ACC112 (cell line): ENCODE results near the gene TMEM256.

ENCODE experiments used
- H2AFZ ChIP-seq: fragments of 200-600 bp; sonication (generic); one replicate; pipeline ENCODE4 v1.6.0; 2017; ENCODE audit warnings: antibody characterized with exemption, low read length; ENCODE audit not compliant: unreplicated experiment
- H3K27ac ChIP-seq: fragments of 200-600 bp; sonication (generic); 2 replicates; pipeline ENCODE4 v1.5.1; 2014; ENCODE audit warnings: low read depth, mild to moderate bottlenecking, antibody characterized with exemption, low read length, moderate library complexity
- H3K27me3 ChIP-seq: fragments of 200-600 bp; sonication (generic); 2 replicates; pipeline ENCODE4 v1.6.1; 2014; ENCODE audit warnings: mild to moderate bottlenecking, antibody characterized with exemption, low read length, moderate library complexity, mixed read lengths; ENCODE audit not compliant: insufficient read depth
- H3K36me3 ChIP-seq: fragments of 200-600 bp; sonication (generic); 2 replicates; pipeline ENCODE4 v1.6.1; 2016; ENCODE audit warnings: mild to moderate bottlenecking, antibody characterized with exemption, low read length, moderate library complexity, mixed read lengths; ENCODE audit not compliant: insufficient read depth
- H3K4me1 ChIP-seq: fragments of 200-600 bp; sonication (generic); one replicate; pipeline ENCODE4 v1.6.1; 2016; ENCODE audit warnings: low read length, mixed read lengths; ENCODE audit not compliant: insufficient read depth, unreplicated experiment, control insufficient read depth
- H3K4me3 ChIP-seq: fragments of 200-600 bp; sonication (generic); 2 replicates; pipeline ENCODE4 v1.5.1; 2014; ENCODE audit warnings: mild to moderate bottlenecking, low read depth, low read length
- H3K79me2 ChIP-seq: fragments of 200-600 bp; sonication (generic); one replicate; pipeline ENCODE4 v1.6.0; 2016; ENCODE audit warnings: low read length; ENCODE audit not compliant: control insufficient read depth, unreplicated experiment, insufficient read depth

The TMEM256 gene

DNA sequence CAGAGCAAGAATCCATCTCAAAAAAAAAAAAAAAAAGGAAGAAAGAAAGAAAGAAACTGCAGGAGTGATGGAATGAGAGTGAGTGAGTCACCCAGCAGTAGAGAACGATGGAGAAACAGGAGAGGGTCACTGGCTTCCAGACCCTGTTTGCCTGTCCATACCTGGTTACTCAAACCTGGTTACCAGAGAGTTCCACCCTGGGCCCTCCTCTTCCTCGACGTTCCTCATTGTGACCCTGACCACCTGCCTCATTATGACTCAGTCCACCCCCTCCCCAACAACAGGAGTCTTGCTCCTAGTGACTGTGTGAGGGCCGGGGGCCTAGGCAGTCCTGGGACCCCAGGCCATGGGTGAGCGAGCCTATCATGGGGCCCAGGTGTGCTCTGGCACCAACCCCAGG, 24.7 kb upstream of the TMEM256 start, which contains the start of gene SPEM3:
TSS of gene SPEM3 (plus strand) at position 301 of the 400 bp plus-strand sequence. CDS start at position 347, 46 bp downstream.
- no peak within 1 kb of the TSS for H3K4me3 ChIP-seq
- no peaks in the 10 kb centered on the region for H3K79me2 ChIP-seq
- H3K27ac ChIP-seq, result no peak within 1 kb of the TSS
- H3K27me3 ChIP-seq, result no peaks in the 10 kb centered on the region
- no peaks in the 10 kb centered on the region for H3K36me3 ChIP-seq
- H3K4me1 ChIP-seq, result no peaks in the 10 kb centered on the region
- no peak within 1 kb of the TSS for H2AFZ ChIP-seq

DNA sequence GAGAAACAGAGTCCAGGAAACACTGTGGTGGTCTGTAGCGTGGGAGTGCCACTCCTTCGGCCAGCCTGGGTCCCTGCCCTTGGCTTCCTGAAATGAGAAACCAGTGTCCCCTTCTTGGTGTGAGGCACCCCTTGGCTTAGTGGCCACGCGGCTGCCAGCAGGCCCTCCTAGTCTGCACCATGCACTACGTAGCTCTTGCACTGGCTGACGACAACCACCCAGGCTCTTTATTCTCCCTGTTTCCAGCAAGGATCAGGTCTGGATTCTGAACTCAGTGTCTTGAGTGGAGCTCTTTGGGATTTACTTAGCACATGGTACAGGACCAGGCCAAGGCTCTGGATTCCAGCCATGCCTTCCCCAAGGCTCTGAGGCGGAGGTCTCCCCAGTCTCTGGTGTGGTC, 23.7 kb upstream of the TMEM256 start:
- no peak overlapping the region for H3K4me3 ChIP-seq
- no peaks in the 10 kb centered on the region for H3K4me1 ChIP-seq
- no peak overlapping the region for H3K27ac ChIP-seq
- H3K27me3 ChIP-seq, result no peaks in the 10 kb centered on the region
- no peaks in the 10 kb centered on the region for H3K36me3 ChIP-seq
- H3K79me2 ChIP-seq, result no peaks in the 10 kb centered on the region
- H2AFZ ChIP-seq, result no peak overlapping the region

DNA sequence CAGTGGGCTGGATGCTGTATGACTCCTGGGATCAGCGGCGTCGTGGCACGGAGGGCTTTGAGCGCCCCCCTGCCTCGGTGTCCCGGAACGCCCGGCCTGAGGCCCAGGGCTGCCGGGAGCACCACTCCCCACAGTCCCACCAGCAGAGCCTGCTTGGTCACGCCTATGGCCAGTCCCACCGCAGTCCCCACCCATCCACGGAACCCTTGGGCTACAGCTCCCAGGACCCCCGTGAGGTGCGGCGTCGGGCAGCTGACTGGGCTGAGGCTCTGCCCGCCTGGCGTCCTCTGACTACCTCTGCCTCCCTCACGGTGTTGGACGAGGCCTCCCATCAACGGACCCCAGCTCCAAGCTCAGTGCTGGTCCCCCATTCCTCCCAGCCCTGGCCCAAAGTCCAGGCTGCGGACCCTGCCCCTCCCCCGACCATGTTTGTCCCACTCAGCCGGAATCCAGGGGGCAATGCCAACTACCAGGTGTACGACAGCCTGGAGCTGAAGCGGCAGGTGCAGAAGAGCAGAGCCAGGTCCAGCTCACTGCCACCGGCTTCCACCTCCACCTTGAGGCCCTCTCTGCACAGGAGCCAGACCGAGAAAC, 23.1 kb upstream of the TMEM256 start:
- H2AFZ ChIP-seq, result no peak overlapping the region
- no peaks in the 10 kb centered on the region for H3K27me3 ChIP-seq
- H3K4me3 ChIP-seq, result no peak overlapping the region
- H3K4me1 ChIP-seq, result no peaks in the 10 kb centered on the region
- no peak overlapping the region for H3K27ac ChIP-seq
- no peaks in the 10 kb centered on the region for H3K79me2 ChIP-seq
- H3K36me3 ChIP-seq, result no peaks in the 10 kb centered on the region

DNA sequence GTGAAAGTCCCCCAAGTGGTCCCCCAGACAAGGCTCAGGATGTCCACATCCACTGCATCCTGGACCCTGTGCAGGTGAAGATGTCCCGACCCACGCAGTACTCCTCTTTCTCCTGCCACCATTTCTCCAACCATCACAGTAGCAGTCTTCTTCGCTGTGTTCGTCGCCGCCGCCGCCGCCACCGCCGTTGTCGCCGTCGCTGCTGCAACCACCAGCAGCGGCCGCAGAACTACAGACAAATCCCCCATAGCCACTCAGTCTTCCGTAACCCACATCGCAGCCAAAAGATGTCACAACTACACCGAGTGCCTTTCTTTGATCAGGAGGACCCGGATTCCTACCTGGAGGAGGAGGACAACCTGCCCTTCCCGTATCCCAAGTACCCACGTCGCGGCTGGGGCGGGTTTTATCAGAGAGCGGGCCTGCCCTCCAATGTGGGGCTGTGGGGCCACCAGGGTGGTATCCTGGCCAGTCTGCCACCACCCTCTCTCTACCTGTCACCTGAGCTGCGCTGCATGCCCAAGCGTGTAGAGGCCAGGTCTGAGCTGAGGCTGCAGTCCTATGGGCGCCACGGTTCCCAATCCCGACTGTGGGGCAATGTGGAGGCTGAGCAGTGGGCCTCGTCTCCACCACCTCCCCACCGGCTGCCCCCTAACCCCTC, 22.4 kb upstream of the TMEM256 start:
- Histone ChIP-seq H3K4me3 (no peak overlapping the region), H3K27me3 (no peaks in the 10 kb centered on the region), H3K27ac (no peak overlapping the region), H2AFZ (no peak overlapping the region), H3K79me2 (no peaks in the 10 kb centered on the region), H3K4me1 (no peaks in the 10 kb centered on the region), H3K36me3 (no peaks in the 10 kb centered on the region)

DNA sequence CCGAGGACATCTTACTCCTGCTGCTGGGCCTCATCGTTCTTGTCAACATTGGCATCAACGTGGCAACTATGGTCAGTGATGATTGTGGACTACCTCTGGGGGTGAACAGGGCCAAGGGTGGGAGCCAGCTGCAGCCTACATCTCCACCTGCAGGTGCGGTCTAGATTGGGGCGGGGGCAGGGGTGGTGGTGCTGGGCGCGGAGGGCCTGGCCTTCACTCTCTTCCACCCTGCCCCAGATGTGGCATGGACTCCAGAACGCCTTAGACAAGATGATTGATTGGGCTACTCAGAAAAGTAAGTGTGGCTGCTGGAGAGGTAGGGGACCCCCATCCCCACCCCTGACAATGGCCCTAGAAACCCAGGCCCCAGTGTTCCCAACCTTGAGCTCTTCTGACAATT, 21.9 kb upstream of the TMEM256 start:
- H3K36me3 ChIP-seq, result no peaks in the 10 kb centered on the region
- no peaks in the 10 kb centered on the region for H3K79me2 ChIP-seq
- no peak overlapping the region for H3K4me3 ChIP-seq
- no peak overlapping the region for H3K27ac ChIP-seq
- H3K27me3 ChIP-seq, result no peaks in the 10 kb centered on the region
- no peaks in the 10 kb centered on the region for H3K4me1 ChIP-seq
- H2AFZ ChIP-seq, result no peak overlapping the region

DNA sequence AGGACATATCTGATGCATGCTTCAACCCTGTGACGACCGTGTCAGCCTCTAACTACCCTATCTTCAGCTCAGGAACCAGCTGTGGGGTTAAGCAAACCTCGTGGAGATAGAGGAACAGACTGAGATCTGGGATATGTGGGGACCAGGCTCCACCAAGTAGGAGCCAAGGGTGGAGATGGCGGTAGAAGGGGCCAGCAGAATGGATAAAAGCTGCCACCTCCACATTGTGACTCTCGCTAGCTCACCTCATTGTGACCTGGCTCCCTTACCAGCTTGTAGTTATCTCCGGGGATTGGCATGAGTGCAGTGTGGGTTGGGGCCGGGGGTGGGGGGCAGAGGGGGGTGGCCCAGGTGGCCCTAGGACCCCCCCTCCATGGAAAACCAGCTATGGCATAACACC, 21.4 kb upstream of the TMEM256 start, which contains the start of gene SPEM2:
TSS of gene SPEM2 (plus strand) at position 301 of the 400 bp plus-strand sequence. CDS start at position 374, 73 bp downstream.
- no peaks in the 10 kb centered on the region for H3K4me1 ChIP-seq
- H3K4me3 ChIP-seq, result no peak within 1 kb of the TSS
- no peaks in the 10 kb centered on the region for H3K79me2 ChIP-seq
- no peaks in the 10 kb centered on the region for H3K36me3 ChIP-seq
- no peaks in the 10 kb centered on the region for H3K27me3 ChIP-seq
- no peak within 1 kb of the TSS for H3K27ac ChIP-seq
- H2AFZ ChIP-seq, result no peak within 1 kb of the TSS

DNA sequence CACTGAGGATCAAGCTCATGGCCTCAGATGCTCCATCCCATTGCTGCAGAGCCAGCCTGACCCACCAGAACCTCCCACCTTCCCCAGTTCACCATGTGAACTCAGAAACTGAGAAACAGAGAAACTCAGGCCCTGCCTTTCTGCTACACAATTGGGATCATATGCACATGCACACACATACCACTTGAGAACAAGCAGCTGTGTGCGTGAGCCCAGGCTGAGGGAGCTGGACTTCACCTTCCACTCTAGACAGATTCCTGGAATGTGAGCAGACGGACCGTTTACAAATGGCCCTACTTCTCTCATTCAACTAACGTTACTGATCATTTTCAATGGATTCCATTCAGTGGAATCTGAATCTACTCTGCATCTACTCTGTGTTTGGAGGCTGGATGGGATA, 19.8 kb upstream of the TMEM256 start:
- Histone ChIP-seq H3K4me1 (no peaks in the 10 kb centered on the region), H3K27me3 (no peaks in the 10 kb centered on the region), H3K27ac (no peak overlapping the region)

DNA sequence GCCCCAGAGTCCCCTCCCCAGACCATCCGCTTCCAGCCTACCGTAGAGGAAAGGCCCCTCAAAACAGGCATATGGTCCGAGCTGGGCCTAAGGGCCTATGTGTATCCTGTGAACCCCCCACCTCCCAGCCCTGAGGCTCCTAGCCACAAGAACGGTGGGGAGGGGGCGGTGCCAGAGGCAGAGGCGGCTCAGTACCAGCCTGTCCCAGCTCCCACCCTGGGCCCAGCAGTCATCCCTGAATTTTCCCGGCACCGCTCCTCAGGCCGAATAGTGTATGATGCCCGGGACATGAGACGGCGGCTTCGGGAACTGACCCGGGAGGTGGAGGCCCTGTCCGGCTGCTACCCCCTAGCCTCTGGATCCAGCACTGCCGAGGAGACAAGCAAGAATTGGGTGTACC, 17.3 kb upstream of the TMEM256 start:
- no peaks in the 10 kb centered on the region for H3K4me1 ChIP-seq
- H3K27ac ChIP-seq, result no peak overlapping the region
- peaks cover 2% of the 10 kb centered on the region; the same call in 1 of the 2 replicates for H3K36me3 ChIP-seq
- no peaks in the 10 kb centered on the region for H3K79me2 ChIP-seq
- H2AFZ ChIP-seq, result no peak overlapping the region
- no peak overlapping the region for H3K4me3 ChIP-seq
- H3K27me3 ChIP-seq, result no peaks in the 10 kb centered on the region

More for the DNA sequence above, 19.8 kb upstream of the TMEM256 start:
- Histone ChIP-seq H3K4me3 (no peak overlapping the region), H3K36me3 (no peaks in the 10 kb centered on the region), H3K79me2 (no peaks in the 10 kb centered on the region), H2AFZ (no peak overlapping the region)

DNA sequence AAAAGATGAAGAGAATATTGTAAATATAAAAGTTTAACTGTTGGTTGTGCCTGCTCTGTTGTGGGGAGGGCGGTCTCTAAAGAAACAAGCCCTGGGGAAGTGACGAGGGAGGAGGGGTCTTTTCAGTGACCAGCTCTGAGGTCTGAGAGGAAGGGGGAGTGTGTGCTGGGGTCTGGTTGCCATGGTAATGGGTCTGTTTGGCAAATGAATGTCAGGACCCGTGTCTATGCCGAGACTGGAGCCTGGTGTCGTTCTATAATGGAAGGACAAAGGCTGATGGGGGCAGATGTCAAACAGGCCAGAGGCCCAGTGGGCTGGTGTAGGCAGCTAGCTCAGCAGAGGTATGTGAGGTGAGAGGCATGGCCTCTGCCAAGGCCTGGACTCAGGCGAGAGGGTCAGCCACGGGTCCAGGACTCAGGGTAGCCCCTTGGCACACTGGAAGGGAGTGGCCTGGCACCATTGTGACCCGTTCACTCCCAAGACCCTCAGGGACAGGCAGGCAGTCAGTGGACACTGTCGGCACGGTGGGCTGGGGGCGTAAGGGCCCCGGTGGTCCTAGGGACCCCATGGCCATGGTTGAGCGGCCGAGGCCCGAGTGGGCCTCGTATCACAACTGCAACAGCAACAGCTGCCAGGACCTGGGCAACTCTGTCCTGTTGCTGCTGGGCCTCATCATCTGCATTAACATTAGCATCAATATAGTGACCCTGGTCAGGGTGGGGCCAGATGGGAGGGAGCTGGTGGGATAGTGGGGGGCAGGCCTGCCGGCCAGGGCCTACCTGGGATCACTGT, 16.1 kb upstream of the TMEM256 start, which contains the start of gene SPEM1:
TSS of gene SPEM1 (plus strand) at position 506 of the 792 bp plus-strand sequence. CDS start at position 567, 61 bp downstream.
- no peaks in the 10 kb centered on the region for H3K27me3 ChIP-seq
- H2AFZ ChIP-seq, result no peak within 1 kb of the TSS
- H3K4me1 ChIP-seq, result no peaks in the 10 kb centered on the region
- H3K36me3 ChIP-seq, result peaks cover 2% of the 10 kb centered on the region; the same call in 1 of the 2 replicates
- no peaks in the 10 kb centered on the region for H3K79me2 ChIP-seq
- H3K27ac ChIP-seq, result no peak within 1 kb of the TSS
- H3K4me3 ChIP-seq, result no peak within 1 kb of the TSS

DNA sequence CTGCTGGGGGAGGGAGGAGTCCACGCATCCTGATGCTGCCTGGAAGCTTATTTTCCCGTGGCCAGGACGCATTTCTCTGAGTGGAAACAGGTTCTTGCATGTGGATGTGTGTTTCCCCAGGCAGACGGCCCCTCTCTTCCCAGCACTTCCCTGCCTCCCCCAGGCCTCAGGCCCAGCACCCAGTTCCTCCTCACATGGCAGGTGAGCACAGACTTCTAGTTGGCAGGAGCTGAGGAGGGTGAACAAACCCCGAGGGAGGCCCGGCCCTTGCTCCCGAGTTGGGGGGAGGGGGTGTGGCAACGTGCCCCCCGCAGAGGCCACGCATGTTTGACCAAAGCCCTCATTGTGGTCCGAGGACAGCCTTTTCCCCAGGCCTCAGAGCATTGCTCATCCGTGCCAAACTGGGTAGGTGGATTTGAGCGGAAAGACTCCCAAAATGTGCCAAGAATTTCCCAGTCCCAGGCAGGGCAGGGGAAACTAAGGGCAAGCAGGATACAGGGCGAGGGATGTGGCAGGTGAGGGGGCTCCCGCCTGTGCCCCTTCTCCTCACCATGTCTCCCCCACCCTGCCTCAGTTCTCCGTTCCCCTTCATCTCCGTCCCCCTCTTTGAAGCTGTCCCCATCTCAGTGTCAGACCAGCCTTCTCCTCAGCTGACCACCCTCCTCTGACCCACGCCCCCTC, 14.7 kb upstream of the TMEM256 start:
- H3K4me3 ChIP-seq, result no peak overlapping the region
- no peak overlapping the region for H3K27ac ChIP-seq
- peaks cover 5% of the 10 kb centered on the region for H3K4me1 ChIP-seq
- no peak overlapping the region for H2AFZ ChIP-seq
- H3K36me3 ChIP-seq, result peaks cover 2% of the 10 kb centered on the region; the same call in 1 of the 2 replicates
- H3K79me2 ChIP-seq, result no peaks in the 10 kb centered on the region
- no peaks in the 10 kb centered on the region for H3K27me3 ChIP-seq
